GM12892 (cell line): ENCODE results near the gene PREX1.

ENCODE experiments used
- POLR2A ChIP-seq: IDR thresholded peaks from 2 replicates; pipeline ENCODE4 v1.6.1; 2011; ENCODE audit warnings: low read depth, low read length, control low read depth
- POLR2AphosphoS5 ChIP-seq: IDR thresholded peaks from 2 replicates; pipeline ENCODE4 v1.6.1; 2011; ENCODE audit warnings: low read depth, low read length, control low read depth
- TAF1 ChIP-seq: IDR thresholded peaks from 2 replicates; pipeline ENCODE4 v1.6.1; 2011; ENCODE audit warnings: low read depth, mild to moderate bottlenecking, control low read depth, low read length, borderline replicate concordance

DNA sequence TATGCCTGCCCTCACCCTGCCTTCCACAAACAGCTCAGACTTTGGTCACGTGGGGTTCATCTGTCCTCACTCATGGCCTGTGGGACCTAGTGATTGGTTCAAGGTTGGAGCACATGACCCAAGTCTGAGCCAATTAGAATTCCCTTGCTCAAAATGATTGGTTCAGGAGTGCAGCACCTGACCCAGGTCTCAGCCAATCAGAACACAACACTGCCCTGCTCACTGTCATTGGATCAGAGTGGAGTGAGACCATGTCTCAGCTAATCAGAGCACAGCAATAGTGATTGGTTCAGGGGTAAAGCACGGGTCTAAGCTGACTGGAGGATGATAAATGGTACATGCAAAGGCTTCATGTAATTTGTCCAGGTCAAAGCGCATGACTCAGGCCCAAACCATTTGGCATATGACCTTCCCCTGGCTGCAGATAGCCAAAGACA lies 102.2 kb downstream of the PREX1 start:
- TF ChIP-seq POLR2AphosphoS5: no peak
- no peak for TF ChIP-seq POLR2A
- TF ChIP-seq TAF1: no peak
